Colonic mucosa (tissue), 4 donors: Measurements from ENCODE around the gene GSE1. TPM values are rescaled to one million over a fixed set of nuclear protein-coding genes. Genes with fewer than 3 reads are reported as not detected.

Experiments
- DNase-seq: peaks from one replicate; pipeline ENCODE4 v3.0.0-alpha.2; 2020
- H3K27ac ChIP-seq: fragments of 200-600 bp; one replicate; pipeline ENCODE4 v1.8.0; 2021
- H3K27me3 ChIP-seq: fragments of 200-600 bp; one replicate; pipeline ENCODE4 v1.8.0; 2021
- H3K36me3 ChIP-seq: fragments of 200-600 bp; one replicate; pipeline ENCODE4 v1.8.0; 2021
- H3K4me1 ChIP-seq: fragments of 200-600 bp; one replicate; pipeline ENCODE4 v1.8.0; 2021; ENCODE audit warnings: mild to moderate bottlenecking
- H3K4me3 ChIP-seq: fragments of 200-600 bp; one replicate; pipeline ENCODE4 v1.8.0; 2021
- H3K9ac ChIP-seq, 2 donors: one replicate each; pipeline ENCODE4 v1.7.0; 2013; ENCODE audit warnings: control low read depth in 2 of 2, low read depth in 2 of 2, low read length in 2 of 2
- H3K9me3 ChIP-seq: fragments of 200-600 bp; one replicate; pipeline ENCODE4 v1.8.0; 2021
- CTCF ChIP-seq: fragments of 200-600 bp; IDR thresholded peaks from one replicate; pipeline ENCODE4 v1.8.0; 2022; ENCODE audit warnings: antibody characterized with exemption, mild to moderate bottlenecking
- intact Hi-C: fragments of 100-400 bp; cut with DNase I; formaldehyde crosslinking; loops from one replicate; pipeline ENCODE4 v1.14.1; 2022
- total RNA-seq, 2 donors: library from RNA; stranded (reverse); fragmentation: NEBNext Ultra II Directional in 1 of 2; extraction: Animal tissue kit (Norgen Biotek cat#: 25700) in 1 of 2; gene quantifications; one replicate each; pipeline ENCODE4 v1.2.1, GENCODE V29; 2021
- donor health status: healthy.
- donor health status: DM: no; HTN: no; CAD: no.
- donor health status: DM: no; HTN: no; CAD: no.

Gene GSE1
- total RNA-seq, 2 donors from 2014 or later, result 79.2 to 103 TPM

GRCh38 chr16:85607321-85607765, 5.8 kb upstream of the GSE1 start:
- intact Hi-C loops, result loop anchor here (5.0 to 10.0 kb wide), 3 partner anchors 35 to 185 kb away; no protein-coding TSS in a partner anchor
- DNase-seq, result peak; percentile 52

GRCh38 chr16:85607796-85608514, 5.2 kb upstream of the GSE1 start:
- Histone ChIP-seq H3K9me3 (no peaks in the 10 kb centered on the region), H3K27ac (peak overlapping the region; percentile 66), H3K27me3 (no peaks in the 10 kb centered on the region), H3K36me3 (no peaks in the 10 kb centered on the region), H3K4me3 (no peak overlapping the region), H3K4me1 (peaks cover 29% of the 10 kb centered on the region), H3K9ac (peak overlapping the region in 1 of 2 donors; percentile 12)
- intact Hi-C loops, result loop anchor here (5.0 to 10.0 kb wide), 3 partner anchors 36 to 186 kb away; no protein-coding TSS in a partner anchor
- TF ChIP-seq CTCF, result no peak
- DNase-seq, result no peak

More at GRCh38 chr16:85607321-85607765, 5.8 kb upstream of the GSE1 start:
- H3K9me3 ChIP-seq, result no peaks in the 10 kb centered on the region
- peak overlapping the region; percentile 66 for H3K27ac ChIP-seq
- no peak for TF ChIP-seq CTCF
- H3K9ac ChIP-seq, result peak overlapping the region; percentile 12 to 15
- no peaks in the 10 kb centered on the region for H3K36me3 ChIP-seq
- peaks cover 29% of the 10 kb centered on the region for H3K4me1 ChIP-seq
- H3K4me3 ChIP-seq, result no peak overlapping the region
- no peaks in the 10 kb centered on the region for H3K27me3 ChIP-seq

- DNase-seq, result no peak
- no peaks in the 10 kb centered on the region for H3K36me3 ChIP-seq
- no peaks in the 10 kb centered on the region for H3K9me3 ChIP-seq
- intact Hi-C loops, result loop anchor here (5.0 to 10.0 kb wide), 3 partner anchors 36 to 186 kb away; no protein-coding TSS in a partner anchor
- peak overlapping the region in 1 of 2 donors; percentile 28 for H3K9ac ChIP-seq
- no peaks in the 10 kb centered on the region for H3K27me3 ChIP-seq
- peaks cover 29% of the 10 kb centered on the region for H3K4me1 ChIP-seq
- no peak overlapping the region for H3K4me3 ChIP-seq
- H3K27ac ChIP-seq, result no peak overlapping the region
- TF ChIP-seq CTCF, result no peak
These were observed 4.6 kb upstream of the GSE1 start for GRCh38 chr16:85608515-85608885.

- Histone ChIP-seq H3K4me1 (peaks cover 29% of the 10 kb centered on the region), H3K9ac (peak overlapping the region in 1 of 2 donors; percentile 28), H3K4me3 (no peak overlapping the region), H3K9me3 (no peaks in the 10 kb centered on the region), H3K27ac (no peak overlapping the region), H3K36me3 (no peaks in the 10 kb centered on the region), H3K27me3 (no peaks in the 10 kb centered on the region)
- intact Hi-C loops, result loop anchor here (5.0 to 10.0 kb wide), 3 partner anchors 37 to 187 kb away; no protein-coding TSS in a partner anchor
- TF ChIP-seq CTCF, result no peak
- no peak for DNase-seq
These were observed 4.2 kb upstream of the GSE1 start for GRCh38 chr16:85608887-85609286.

GRCh38 chr16:85609539-85609938, 3.6 kb upstream of the GSE1 start:
- Histone ChIP-seq H3K4me1 (peaks cover 29% of the 10 kb centered on the region), H3K9me3 (no peaks in the 10 kb centered on the region), H3K27me3 (no peaks in the 10 kb centered on the region), H3K27ac (peak overlapping the region; percentile 94), H3K9ac (no peak overlapping the region), H3K36me3 (no peaks in the 10 kb centered on the region), H3K4me3 (no peak overlapping the region)
- no peak for TF ChIP-seq CTCF
- intact Hi-C loops, result loop anchor here (5.0 to 10.0 kb wide), 3 partner anchors 37 to 187 kb away; no protein-coding TSS in a partner anchor
- DNase-seq, result no peak
